OCI-LY7 (cell line): ENCODE results near the gene BAHD1.

Experiments used
- CTCF ChIP-seq: fragments of 200-600 bp; sonication (generic); conservative IDR thresholded peaks from 2 replicates; pipeline ENCODE4 v1.5.1; 2014; ENCODE audit warnings: mild to moderate bottlenecking, antibody characterized with exemption, low read length, moderate library complexity, mixed read lengths
- EZH2phosphoT487 ChIP-seq: fragments of 200-600 bp; sonication (generic); IDR thresholded peaks from 2 replicates; pipeline ENCODE4 v1.6.1; 2018; ENCODE audit warnings: low read depth, borderline replicate concordance, mild to moderate bottlenecking, mixed run types, antibody characterized with exemption, low read length, moderate library complexity, mixed read lengths

- TF ChIP-seq CTCF (no peak), EZH2phosphoT487 (no peak)
These were observed 72.9 kb downstream of the BAHD1 start for GRCh38 chr15:40513609-40514008.
